KMS-11 (cell line): ENCODE data around the gene ZBTB7C.
A peak's percentile ranks its signal among the peaks of the same experiment; 100 is the strongest.

Experiments
- H2AFZ ChIP-seq: fragments of 200-600 bp; sonication (generic); 2 replicates; pipeline ENCODE4 v1.6.1; 2016; ENCODE audit warnings: antibody characterized with exemption, mixed run types, low read depth
- H3K27ac ChIP-seq: fragments of 200-600 bp; sonication (generic); 2 replicates; pipeline ENCODE4 v1.6.1; 2016; ENCODE audit warnings: mild to moderate bottlenecking, mixed run types
- H3K27me3 ChIP-seq: fragments of 200-600 bp; sonication (generic); 2 replicates; pipeline ENCODE4 v1.6.1; 2017; ENCODE audit warnings: mild to moderate bottlenecking, low read depth, mixed run types, moderate library complexity; ENCODE audit not compliant: insufficient read depth
- H3K36me3 ChIP-seq: fragments of 200-600 bp; sonication (generic); 2 replicates; pipeline ENCODE4 v1.6.1; 2017; ENCODE audit warnings: mild to moderate bottlenecking, mixed run types; ENCODE audit not compliant: insufficient read depth
- H3K4me1 ChIP-seq: fragments of 200-600 bp; sonication (generic); 2 replicates; pipeline ENCODE4 v1.6.1; 2016; ENCODE audit warnings: mild to moderate bottlenecking, low read depth, mixed run types; ENCODE audit not compliant: poor library complexity, severe bottlenecking
- H3K4me2 ChIP-seq: fragments of 200-600 bp; sonication (generic); 2 replicates; pipeline ENCODE4 v1.7.0; 2016; ENCODE audit warnings: mild to moderate bottlenecking, mixed run types
- H3K4me3 ChIP-seq: fragments of 200-600 bp; sonication (generic); IDR thresholded peaks from 2 replicates; pipeline ENCODE4 v1.6.1; 2017; ENCODE audit warnings: low read depth, low read length, mixed read lengths; ENCODE audit not compliant: insufficient read depth
- H3K79me2 ChIP-seq: fragments of 200-600 bp; sonication (generic); 2 replicates; pipeline ENCODE4 v1.6.1; 2016; ENCODE audit warnings: low read depth, mixed run types; ENCODE audit not compliant: insufficient read depth
- H3K9ac ChIP-seq: fragments of 200-600 bp; sonication (generic); 2 replicates; pipeline ENCODE4 v1.6.1; 2016; ENCODE audit warnings: mild to moderate bottlenecking, mixed run types
- H4K20me1 ChIP-seq: fragments of 200-600 bp; sonication (generic); 2 replicates; pipeline ENCODE4 v1.6.1; 2016; ENCODE audit warnings: mild to moderate bottlenecking, mixed run types; ENCODE audit not compliant: insufficient read depth
- CTCF ChIP-seq: fragments of 200-600 bp; sonication (generic); conservative IDR thresholded peaks from 2 replicates; pipeline ENCODE4 v1.6.1; 2017; ENCODE audit warnings: low read depth, mild to moderate bottlenecking, antibody characterized with exemption, low read length, moderate library complexity, mixed read lengths

ZBTB7C gene

GRCh38 chr18:48408727-48409590, at the start of gene ZBTB7C:
Gene ZBTB7C (minus strand): TSS chr18:48409383.
- Histone ChIP-seq H3K4me1 (peaks cover 15% of the 10 kb centered on the region), H2AFZ (peak within 1 kb of the TSS; percentile 91), H4K20me1 (no peaks in the 10 kb centered on the region), H3K27me3 (peaks cover 35% of the 10 kb centered on the region), H3K9ac (peak within 1 kb of the TSS; percentile 9; the same call in 1 of the 2 replicates), H3K27ac (no peak within 1 kb of the TSS), H3K36me3 (no peaks in the 10 kb centered on the region), H3K4me2 (peak within 1 kb of the TSS; percentile 93), H3K4me3 (no peak within 1 kb of the TSS), H3K79me2 (no peaks in the 10 kb centered on the region)
- no peak for TF ChIP-seq CTCF

- no peaks in the 10 kb centered on the region for H3K79me2 ChIP-seq
- no peaks in the 10 kb centered on the region for H3K27me3 ChIP-seq
- peaks cover 26% of the 10 kb centered on the region for H3K4me1 ChIP-seq
These were observed 47.7 kb upstream of the ZBTB7C start for GRCh38 chr18:48456838-48457237.

GRCh38 chr18:48455555-48456478, 46.6 kb upstream of the ZBTB7C start:
- TF ChIP-seq CTCF, result no peak
- Histone ChIP-seq H3K9ac (no peak overlapping the region), H4K20me1 (no peaks in the 10 kb centered on the region), H3K79me2 (no peaks in the 10 kb centered on the region), H3K4me2 (peak overlapping the region; percentile 38), H3K4me1 (peaks cover 26% of the 10 kb centered on the region), H2AFZ (no peak overlapping the region), H3K27ac (no peak overlapping the region), H3K36me3 (no peaks in the 10 kb centered on the region), H3K4me3 (no peak overlapping the region), H3K27me3 (no peaks in the 10 kb centered on the region)

More at GRCh38 chr18:48456838-48457237, 47.7 kb upstream of the ZBTB7C start:
- Histone ChIP-seq H3K4me3 (no peak overlapping the region), H3K36me3 (no peaks in the 10 kb centered on the region), H2AFZ (no peak overlapping the region), H4K20me1 (no peaks in the 10 kb centered on the region), H3K27ac (no peak overlapping the region), H3K4me2 (peak overlapping the region; percentile 38), H3K9ac (no peak overlapping the region)
- no peak for TF ChIP-seq CTCF

- H2AFZ ChIP-seq, result no peak overlapping the region
- H3K79me2 ChIP-seq, result no peaks in the 10 kb centered on the region
- H3K4me3 ChIP-seq, result no peak overlapping the region
- H4K20me1 ChIP-seq, result no peaks in the 10 kb centered on the region
- H3K36me3 ChIP-seq, result no peaks in the 10 kb centered on the region
- no peak overlapping the region for H3K27ac ChIP-seq
- TF ChIP-seq CTCF, result no peak
- H3K4me2 ChIP-seq, result no peak overlapping the region
- H3K4me1 ChIP-seq, result peaks cover 26% of the 10 kb centered on the region
- no peak overlapping the region for H3K9ac ChIP-seq
- no peaks in the 10 kb centered on the region for H3K27me3 ChIP-seq
These were observed 45.1 kb upstream of the ZBTB7C start for GRCh38 chr18:48454261-48454757.
